HG03469 (cell line): ENCODE measurements around the gene KCNG1.
"Not testable (repeated sequence)": the region's sequence is repeated elsewhere in the genome, so short reads cannot be mapped to it uniquely, and the experiment has no call there.

Experiments used
- ATAC-seq: cut with Tn5 transposase; IDR thresholded peaks from one replicate; pipeline ENCODE4 v1.9.1; 2021; ENCODE audit warnings: mild to moderate bottlenecking, moderate library complexity, moderate number of reproducible peaks; ENCODE audit not compliant: unreplicated experiment

The KCNG1 gene

GRCh38 chr20:51022803-51023616 is at the start of gene KCNG1:
Gene KCNG1 (minus strand): TSS chr20:51023107. CDS start chr20:51010338, 12,769 bp downstream.
- ATAC-seq: no peak

GRCh38 chr20:51070621-51071020 is 47.7 kb upstream of the KCNG1 start:
- ATAC-seq: no peak

GRCh38 chr20:51067792-51068191 is 44.9 kb upstream of the KCNG1 start:
- no peak for ATAC-seq

- ATAC-seq: no peak
These were observed 42.7 kb upstream of the KCNG1 start for GRCh38 chr20:51065615-51066014.

- no peak for ATAC-seq
These were observed 41.2 kb upstream of the KCNG1 start for GRCh38 chr20:51064137-51064536.

GRCh38 chr20:51062065-51062464 is 39.2 kb upstream of the KCNG1 start:
- ATAC-seq: no peak

- no peak for ATAC-seq
These were observed 38.6 kb upstream of the KCNG1 start for GRCh38 chr20:51061418-51062045.

- ATAC-seq: no peak
These were observed 37.4 kb upstream of the KCNG1 start for GRCh38 chr20:51060301-51060700.

- ATAC-seq: no peak
These were observed 37.0 kb upstream of the KCNG1 start for GRCh38 chr20:51059862-51060261.

- ATAC-seq: no peak
These were observed 35.1 kb upstream of the KCNG1 start for GRCh38 chr20:51058017-51058416.

GRCh38 chr20:51054233-51054632 is 31.3 kb upstream of the KCNG1 start:
- no peak for ATAC-seq

- ATAC-seq: no peak
These were observed 27.7 kb upstream of the KCNG1 start for GRCh38 chr20:51050531-51051075.

GRCh38 chr20:51046021-51046985 is 23.4 kb upstream of the KCNG1 start:
- no peak for ATAC-seq

- ATAC-seq: not testable (repeated sequence)
These were observed 22.6 kb upstream of the KCNG1 start for GRCh38 chr20:51045492-51045891.

- ATAC-seq: no peak
These were observed 21.9 kb upstream of the KCNG1 start for GRCh38 chr20:51044796-51045195.

- no peak for ATAC-seq
These were observed 20.9 kb upstream of the KCNG1 start for GRCh38 chr20:51043811-51044210.

GRCh38 chr20:51042657-51043247 is 19.8 kb upstream of the KCNG1 start:
- no peak for ATAC-seq

- no peak for ATAC-seq
These were observed 19.2 kb upstream of the KCNG1 start for GRCh38 chr20:51042064-51042463.

- no peak for ATAC-seq
These were observed 14.7 kb upstream of the KCNG1 start for GRCh38 chr20:51037532-51038115.
